T-helper 2 cell treated with Interferon-gamma antibody and Interleukin-4, amounts not matched to agents 5 μg/mL and 100 μg/mL, for 36 hours (primary cell): ENCODE data around the gene UBE2V1.
"Not testable (repeated sequence)": the region's sequence is repeated elsewhere in the genome, so short reads cannot be mapped to it uniquely, and the experiment has no call there.

ENCODE experiments used
- DNase-seq: peaks from one replicate; pipeline ENCODE4 v3.0.0; 2021; ENCODE audit warnings: low spot score
- H3K27ac Mint-ChIP-seq: one replicate; pipeline ENCODE4 v1.8.0; 2021; ENCODE audit warnings: mild to moderate bottlenecking, mixed read lengths
- H3K27me3 Mint-ChIP-seq: one replicate; pipeline ENCODE4 v1.8.0; 2021; ENCODE audit warnings: low read depth, mixed read lengths
- H3K36me3 Mint-ChIP-seq: one replicate; pipeline ENCODE4 v1.8.0; 2021; ENCODE audit warnings: low read depth, mixed read lengths
- H3K4me1 Mint-ChIP-seq: one replicate; pipeline ENCODE4 v1.8.0; 2021; ENCODE audit warnings: low read depth, mixed read lengths
- H3K4me3 Mint-ChIP-seq: one replicate; pipeline ENCODE4 v1.8.0; 2022; ENCODE audit warnings: mild to moderate bottlenecking, moderate library complexity, mixed read lengths
- H3K9me3 Mint-ChIP-seq: one replicate; pipeline ENCODE4 v1.8.0; 2021; ENCODE audit warnings: mixed read lengths

UBE2V1 gene

GRCh38 chr20:50112512-50113419 is at the start of gene UBE2V1:
TSS of gene UBE2V1 (minus strand) at chr20:50113150. CDS start at chr20:50113128, 22 bp downstream.
- H3K36me3 Mint-ChIP-seq = peaks cover 16% of the 10 kb centered on the region
- H3K4me3 Mint-ChIP-seq = peak within 1 kb of the TSS; percentile 86

GRCh38 chr20:50161494-50161893 is 48.5 kb upstream of the UBE2V1 start:
- not testable (repeated sequence) for H3K4me3 Mint-ChIP-seq, H3K27ac Mint-ChIP-seq, H3K9me3 Mint-ChIP-seq, H3K36me3 Mint-ChIP-seq, H3K27me3 Mint-ChIP-seq, DNase-seq
- H3K4me1 Mint-ChIP-seq = peaks cover 12% of the 10 kb centered on the region

More at GRCh38 chr20:50112512-50113419, at the start of gene UBE2V1:
- H3K9me3 Mint-ChIP-seq = no peaks in the 10 kb centered on the region
- peak within 1 kb of the TSS; percentile 88 for H3K27ac Mint-ChIP-seq
- DNase-seq = peak; percentile 88
- H3K27me3 Mint-ChIP-seq = no peaks in the 10 kb centered on the region
- peaks cover 66% of the 10 kb centered on the region for H3K4me1 Mint-ChIP-seq

GRCh38 chr20:50153500-50154377 is 40.8 kb upstream of the UBE2V1 start, which contains the start of gene PEDS1:
TSS of gene PEDS1 (minus strand) at chr20:50153723. CDS start at chr20:50153637, 86 bp downstream.
- Mint-ChIP-seq H3K27ac (peak within 1 kb of the TSS; percentile 94), H3K4me1 (peaks cover 34% of the 10 kb centered on the region), H3K27me3 (no peaks in the 10 kb centered on the region), H3K36me3 (peaks cover 25% of the 10 kb centered on the region), H3K9me3 (no peaks in the 10 kb centered on the region), H3K4me3 (peak within 1 kb of the TSS; percentile 94)
- DNase-seq = peak; percentile 89

- DNase-seq = no peak
- Mint-ChIP-seq H3K36me3 (peaks cover 29% of the 10 kb centered on the region), H3K4me3 (peak overlapping the region; percentile 94), H3K9me3 (no peaks in the 10 kb centered on the region), H3K4me1 (peaks cover 39% of the 10 kb centered on the region), H3K27me3 (no peaks in the 10 kb centered on the region), H3K27ac (peak overlapping the region; percentile 94)
Measured at GRCh38 chr20:50153153-50153499, 40.2 kb upstream of the UBE2V1 start.

- peaks cover 45% of the 10 kb centered on the region for H3K4me1 Mint-ChIP-seq
- peak overlapping the region; percentile 94 for H3K4me3 Mint-ChIP-seq
- peak overlapping the region; percentile 94 for H3K27ac Mint-ChIP-seq
- H3K36me3 Mint-ChIP-seq = peaks cover 31% of the 10 kb centered on the region
- DNase-seq = no peak
- H3K27me3 Mint-ChIP-seq = no peaks in the 10 kb centered on the region
- no peaks in the 10 kb centered on the region for H3K9me3 Mint-ChIP-seq
Measured at GRCh38 chr20:50152394-50153152, 39.6 kb upstream of the UBE2V1 start.

GRCh38 chr20:50151034-50151743 is 38.2 kb upstream of the UBE2V1 start:
- no peak for DNase-seq
- Mint-ChIP-seq H3K4me1 (peaks cover 59% of the 10 kb centered on the region), H3K36me3 (peaks cover 44% of the 10 kb centered on the region), H3K4me3 (peak overlapping the region; percentile 94), H3K27ac (peak overlapping the region; percentile 81), H3K9me3 (no peaks in the 10 kb centered on the region), H3K27me3 (no peaks in the 10 kb centered on the region)

GRCh38 chr20:50149481-50150254 is 36.7 kb upstream of the UBE2V1 start:
- H3K9me3 Mint-ChIP-seq = no peaks in the 10 kb centered on the region
- H3K36me3 Mint-ChIP-seq = peaks cover 47% of the 10 kb centered on the region
- no peak for DNase-seq
- no peaks in the 10 kb centered on the region for H3K27me3 Mint-ChIP-seq
- H3K4me3 Mint-ChIP-seq = peak overlapping the region; percentile 43
- H3K27ac Mint-ChIP-seq = peak overlapping the region; percentile 81
- peaks cover 67% of the 10 kb centered on the region for H3K4me1 Mint-ChIP-seq

- H3K27ac Mint-ChIP-seq = peak overlapping the region; percentile 97
- peaks cover 51% of the 10 kb centered on the region for H3K36me3 Mint-ChIP-seq
- no peaks in the 10 kb centered on the region for H3K27me3 Mint-ChIP-seq
- no peaks in the 10 kb centered on the region for H3K9me3 Mint-ChIP-seq
- peak; percentile 81 for DNase-seq
- peaks cover 60% of the 10 kb centered on the region for H3K4me1 Mint-ChIP-seq
- peak overlapping the region; percentile 87 for H3K4me3 Mint-ChIP-seq
Measured at GRCh38 chr20:50146732-50147662, 34.0 kb upstream of the UBE2V1 start.

- Mint-ChIP-seq H3K27me3 (no peaks in the 10 kb centered on the region), H3K4me1 (peaks cover 54% of the 10 kb centered on the region), H3K9me3 (no peaks in the 10 kb centered on the region), H3K36me3 (peaks cover 50% of the 10 kb centered on the region), H3K27ac (peak overlapping the region; percentile 97), H3K4me3 (peak overlapping the region; percentile 87)
- no peak for DNase-seq
Measured at GRCh38 chr20:50146214-50146613, 33.3 kb upstream of the UBE2V1 start.

GRCh38 chr20:50145566-50145965 is 32.6 kb upstream of the UBE2V1 start:
- no peak for DNase-seq
- Mint-ChIP-seq H3K9me3 (no peaks in the 10 kb centered on the region), H3K36me3 (peaks cover 48% of the 10 kb centered on the region), H3K4me1 (peaks cover 50% of the 10 kb centered on the region), H3K4me3 (no peak overlapping the region), H3K27me3 (no peaks in the 10 kb centered on the region), H3K27ac (peak overlapping the region; percentile 97)

GRCh38 chr20:50144362-50144761 is 31.4 kb upstream of the UBE2V1 start:
- Mint-ChIP-seq H3K27me3 (no peaks in the 10 kb centered on the region), H3K4me1 (peaks cover 46% of the 10 kb centered on the region), H3K27ac (no peak overlapping the region), H3K9me3 (no peaks in the 10 kb centered on the region), H3K4me3 (no peak overlapping the region), H3K36me3 (peaks cover 49% of the 10 kb centered on the region)
- no peak for DNase-seq
